GM21717 (cell line): Measurements from ENCODE around the gene KIF4A.
A peak's percentile ranks its signal among the peaks of the same experiment; 100 is the strongest.
"Not testable (repeated sequence)": the region's sequence is repeated elsewhere in the genome, so short reads cannot be mapped to it uniquely, and the experiment has no call there.

Source experiments
- ATAC-seq: cut with Tn5 transposase; IDR thresholded peaks from one replicate; pipeline ENCODE4 v1.9.1; 2021; ENCODE audit warnings: mild to moderate bottlenecking, moderate library complexity; ENCODE audit not compliant: unreplicated experiment

KIF4A gene, protein sequence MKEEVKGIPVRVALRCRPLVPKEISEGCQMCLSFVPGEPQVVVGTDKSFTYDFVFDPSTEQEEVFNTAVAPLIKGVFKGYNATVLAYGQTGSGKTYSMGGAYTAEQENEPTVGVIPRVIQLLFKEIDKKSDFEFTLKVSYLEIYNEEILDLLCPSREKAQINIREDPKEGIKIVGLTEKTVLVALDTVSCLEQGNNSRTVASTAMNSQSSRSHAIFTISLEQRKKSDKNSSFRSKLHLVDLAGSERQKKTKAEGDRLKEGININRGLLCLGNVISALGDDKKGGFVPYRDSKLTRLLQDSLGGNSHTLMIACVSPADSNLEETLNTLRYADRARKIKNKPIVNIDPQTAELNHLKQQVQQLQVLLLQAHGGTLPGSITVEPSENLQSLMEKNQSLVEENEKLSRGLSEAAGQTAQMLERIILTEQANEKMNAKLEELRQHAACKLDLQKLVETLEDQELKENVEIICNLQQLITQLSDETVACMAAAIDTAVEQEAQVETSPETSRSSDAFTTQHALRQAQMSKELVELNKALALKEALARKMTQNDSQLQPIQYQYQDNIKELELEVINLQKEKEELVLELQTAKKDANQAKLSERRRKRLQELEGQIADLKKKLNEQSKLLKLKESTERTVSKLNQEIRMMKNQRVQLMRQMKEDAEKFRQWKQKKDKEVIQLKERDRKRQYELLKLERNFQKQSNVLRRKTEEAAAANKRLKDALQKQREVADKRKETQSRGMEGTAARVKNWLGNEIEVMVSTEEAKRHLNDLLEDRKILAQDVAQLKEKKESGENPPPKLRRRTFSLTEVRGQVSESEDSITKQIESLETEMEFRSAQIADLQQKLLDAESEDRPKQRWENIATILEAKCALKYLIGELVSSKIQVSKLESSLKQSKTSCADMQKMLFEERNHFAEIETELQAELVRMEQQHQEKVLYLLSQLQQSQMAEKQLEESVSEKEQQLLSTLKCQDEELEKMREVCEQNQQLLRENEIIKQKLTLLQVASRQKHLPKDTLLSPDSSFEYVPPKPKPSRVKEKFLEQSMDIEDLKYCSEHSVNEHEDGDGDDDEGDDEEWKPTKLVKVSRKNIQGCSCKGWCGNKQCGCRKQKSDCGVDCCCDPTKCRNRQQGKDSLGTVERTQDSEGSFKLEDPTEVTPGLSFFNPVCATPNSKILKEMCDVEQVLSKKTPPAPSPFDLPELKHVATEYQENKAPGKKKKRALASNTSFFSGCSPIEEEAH

DNA sequence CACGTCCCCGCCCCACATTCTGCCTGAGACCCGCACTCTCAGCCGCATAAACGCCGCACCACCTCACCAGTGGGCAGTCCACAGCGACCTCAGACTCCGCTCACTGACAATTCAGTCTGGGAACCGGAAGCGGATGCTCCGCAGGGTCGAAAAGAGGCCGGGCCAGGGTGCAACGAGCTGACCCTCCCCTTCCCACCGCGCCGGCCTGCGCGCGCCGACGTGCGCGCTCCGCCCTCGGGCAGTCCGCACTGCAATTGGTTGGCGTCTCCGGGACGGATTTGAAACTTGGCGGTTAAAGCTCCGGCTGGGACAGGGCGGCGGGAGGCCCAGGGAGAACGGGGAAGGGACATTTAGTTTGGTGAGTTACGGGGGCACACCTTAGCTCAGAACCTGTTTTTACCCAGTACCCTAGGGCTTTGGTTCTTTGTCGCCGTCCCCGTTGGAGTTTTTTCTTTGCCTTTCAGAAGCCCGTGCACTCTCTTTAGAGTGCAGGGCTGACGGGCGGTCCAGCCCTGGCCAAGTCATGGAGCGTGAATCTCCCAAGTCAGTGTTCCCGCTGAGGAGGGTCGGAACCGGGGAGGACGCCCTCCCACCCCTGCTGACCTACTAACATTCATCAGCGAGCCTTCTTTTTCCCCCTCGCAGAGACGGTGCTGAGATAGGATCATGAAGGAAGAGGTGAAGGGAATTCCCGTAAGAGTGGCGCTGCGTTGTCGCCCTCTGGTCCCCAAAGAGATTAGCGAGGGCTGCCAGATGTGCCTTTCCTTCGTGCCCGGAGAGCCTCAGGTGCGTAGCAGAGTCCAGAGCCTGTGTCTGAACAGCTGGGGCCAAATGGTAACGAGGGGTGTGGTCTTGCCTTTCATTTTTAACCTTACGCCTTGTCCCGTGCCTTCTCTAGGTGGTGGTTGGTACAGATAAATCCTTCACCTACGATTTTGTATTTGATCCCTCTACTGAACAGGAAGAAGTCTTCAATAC lies at the start of gene KIF4A, which contains the start of gene PDZD11:
Gene KIF4A (plus strand): TSS at position 312 of the 978 bp plus-strand sequence. CDS start 355 bp downstream, at position 667.
Gene PDZD11 (minus strand): TSS at position 135 of the 978 bp plus-strand sequence. CDS start 586 bp downstream, outside the sequence.
- peak; percentile 98 for ATAC-seq

DNA sequence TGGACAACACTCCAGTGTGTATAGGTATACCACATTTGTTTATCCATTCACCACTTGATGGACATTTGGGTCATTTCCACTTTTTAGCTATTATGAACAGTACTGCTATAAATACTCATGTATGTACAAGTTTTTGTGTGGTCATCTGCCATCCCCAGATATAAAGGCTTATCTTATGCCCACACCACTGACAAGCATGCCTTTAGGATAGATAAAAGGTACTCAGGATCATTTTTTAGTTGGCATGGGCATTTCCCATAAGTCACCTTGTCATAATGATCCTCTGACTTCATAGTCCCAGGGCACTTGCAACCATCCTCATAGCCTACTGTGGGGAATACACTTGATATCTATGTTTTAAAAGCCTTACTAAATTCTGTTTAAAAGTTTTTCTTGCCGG lies 49.2 kb upstream of the KIF4A start:
- no peak for ATAC-seq

DNA sequence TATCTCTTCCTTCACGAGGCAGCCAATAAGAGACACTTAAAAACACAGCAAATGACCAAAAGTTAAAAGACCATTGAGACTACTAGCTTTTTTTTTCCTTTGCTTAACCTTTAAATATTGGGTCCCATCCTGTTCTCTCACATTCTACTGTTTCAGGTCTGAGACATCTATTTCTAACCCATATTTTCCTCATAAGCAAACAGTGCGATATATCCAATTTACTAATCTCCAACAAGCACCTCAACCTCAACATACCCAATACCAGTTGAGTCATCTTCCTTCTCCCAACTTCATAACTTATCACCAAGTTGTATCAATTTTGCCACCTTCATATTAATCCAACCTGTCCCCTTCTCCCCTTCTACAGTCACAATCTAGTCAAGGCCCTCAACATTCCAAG lies 48.4 kb upstream of the KIF4A start:
- ATAC-seq, result no peak

DNA sequence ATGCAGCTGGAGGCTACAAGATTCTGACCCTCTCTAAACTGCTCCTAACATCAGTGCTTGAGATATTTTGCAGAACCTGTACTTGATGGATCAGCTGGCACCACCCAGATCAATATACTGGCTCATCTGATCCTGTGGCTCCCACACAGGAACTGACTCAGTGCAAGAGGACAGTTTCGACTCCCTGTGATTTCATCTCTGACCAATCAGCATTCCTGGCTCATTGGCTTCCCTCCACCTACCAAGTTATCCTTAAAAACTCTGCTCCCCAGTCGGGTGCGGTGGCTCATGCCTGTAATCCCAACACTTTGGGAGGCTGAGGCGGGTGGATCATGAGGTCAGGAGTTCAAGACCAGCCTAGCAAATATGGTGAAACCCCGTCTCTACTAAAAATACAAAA lies 46.3 kb upstream of the KIF4A start:
- ATAC-seq, result not testable (repeated sequence)

DNA sequence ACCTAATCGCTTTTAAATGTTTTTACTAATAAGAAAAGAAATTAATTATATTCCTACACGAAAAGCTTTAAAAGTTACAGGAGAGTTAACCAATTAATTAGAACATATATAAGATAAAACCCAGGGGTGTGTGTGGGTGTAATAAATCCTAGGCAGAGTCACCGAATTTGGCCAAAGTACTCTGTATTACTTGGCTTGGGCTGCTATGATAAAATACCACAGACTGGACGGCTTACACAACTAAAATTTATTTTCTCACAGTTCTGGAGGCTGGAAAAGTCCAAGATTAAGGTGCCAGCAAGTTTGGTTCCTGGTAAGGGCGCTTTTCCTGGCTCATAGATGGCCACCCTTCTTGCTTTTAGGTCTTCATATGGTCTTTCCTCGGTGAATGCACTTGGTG lies 45.0 kb upstream of the KIF4A start:
- no peak for ATAC-seq

DNA sequence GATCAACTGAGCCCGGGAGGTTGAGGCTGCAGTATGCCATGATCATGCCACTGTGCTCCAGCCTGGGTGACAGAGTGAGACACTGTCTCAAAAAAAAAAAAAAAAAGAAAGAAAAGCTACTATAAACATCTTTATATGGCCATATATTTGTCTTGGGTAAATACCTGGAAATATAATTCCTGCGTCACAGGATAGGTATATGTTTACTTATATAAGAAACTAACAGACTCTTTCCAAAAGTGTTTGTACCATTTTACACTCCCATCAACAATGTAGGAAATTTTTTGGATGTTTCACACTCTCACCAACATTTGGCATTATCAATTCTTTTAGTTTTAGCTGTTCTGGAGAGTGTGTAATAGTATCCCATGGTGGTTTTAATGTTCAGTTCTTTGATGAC lies 42.7 kb upstream of the KIF4A start:
- ATAC-seq, result no peak

DNA sequence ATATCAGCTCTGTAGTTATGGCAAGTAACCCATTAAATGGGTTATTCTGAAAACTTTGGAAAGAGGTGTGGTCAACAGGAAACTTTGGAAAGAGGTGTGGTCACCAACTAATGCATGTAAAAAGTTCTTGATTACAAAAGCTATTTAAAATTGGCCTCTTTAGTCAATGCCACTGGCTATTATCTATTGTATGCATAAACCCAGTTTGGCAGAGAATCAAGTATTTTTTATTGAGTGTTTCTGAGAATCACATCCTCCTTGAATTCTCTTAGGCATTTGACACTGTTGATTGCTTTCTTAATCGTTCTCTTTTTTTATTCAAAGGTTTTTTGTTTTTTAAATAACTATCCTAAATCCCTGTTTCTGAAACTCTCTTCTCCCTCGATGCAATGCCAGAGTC lies 37.4 kb upstream of the KIF4A start:
- no peak for ATAC-seq

DNA sequence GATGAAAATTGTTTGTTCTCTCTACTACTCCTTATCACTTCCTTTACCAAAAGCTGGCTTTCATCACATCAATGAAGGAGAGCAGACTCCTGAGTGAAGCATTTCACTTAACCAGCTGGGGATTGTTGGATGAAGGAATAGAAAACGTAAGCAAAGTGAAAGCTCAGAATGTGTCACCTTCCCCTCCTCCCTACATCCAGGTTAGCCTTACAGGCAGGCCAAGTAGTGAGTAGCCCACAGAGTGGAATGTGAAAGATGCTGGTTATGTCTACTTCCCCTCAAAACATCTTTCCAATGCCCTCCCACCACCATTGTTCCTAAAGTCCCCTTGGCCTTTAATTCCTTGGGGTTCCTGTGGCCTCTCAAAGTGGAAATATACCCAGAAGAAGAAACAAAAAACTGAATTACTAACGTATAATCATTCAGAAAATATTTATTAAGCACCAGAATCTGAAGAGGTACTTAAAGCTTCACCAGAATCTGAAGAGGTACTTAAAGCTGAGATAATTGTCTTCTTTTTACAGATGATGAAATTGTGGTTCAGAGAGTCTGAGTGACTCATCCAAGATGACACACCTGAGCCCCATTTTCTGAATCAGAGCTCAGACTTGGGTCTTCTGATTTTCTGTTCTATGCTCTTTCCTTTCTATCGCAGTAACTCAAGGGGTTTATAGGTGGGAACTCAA lies 36.4 kb upstream of the KIF4A start:
- ATAC-seq, result no peak

DNA sequence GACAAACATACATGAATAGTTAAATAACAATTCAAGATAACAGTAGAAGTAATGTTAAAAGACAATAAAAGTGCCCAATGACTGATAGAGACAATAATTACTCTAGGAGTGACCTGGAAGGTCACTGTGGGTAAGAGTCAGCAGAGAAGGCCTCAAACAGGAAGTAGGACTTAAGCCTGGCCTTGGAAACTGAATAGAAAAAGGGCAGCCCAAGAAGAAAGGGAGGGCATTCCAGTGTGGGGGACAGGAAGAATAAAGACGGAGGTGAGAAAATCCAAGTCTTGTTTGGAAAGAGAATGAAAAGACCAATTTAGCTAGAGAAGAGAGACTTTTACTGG lies 35.9 kb upstream of the KIF4A start:
- ATAC-seq, result no peak

DNA sequence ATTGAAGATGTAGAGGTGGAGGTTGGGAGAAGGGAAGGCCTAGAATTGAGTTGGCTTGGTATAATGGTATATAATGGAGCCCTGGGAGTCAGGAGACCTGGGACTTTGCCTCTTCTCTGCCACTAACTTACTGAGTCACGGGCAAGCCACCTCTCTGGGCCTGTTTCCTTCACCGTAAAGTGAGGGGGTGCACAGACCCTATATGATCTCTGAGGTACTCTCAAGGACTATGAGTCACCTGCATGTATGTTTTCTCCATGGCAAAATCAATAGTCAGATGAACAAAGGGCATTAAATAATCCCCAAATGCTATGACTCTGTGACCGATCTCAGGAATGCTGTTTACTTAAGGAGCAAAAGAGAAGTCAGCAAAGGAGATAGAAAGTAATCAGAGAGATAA lies 35.0 kb upstream of the KIF4A start:
- no peak for ATAC-seq

DNA sequence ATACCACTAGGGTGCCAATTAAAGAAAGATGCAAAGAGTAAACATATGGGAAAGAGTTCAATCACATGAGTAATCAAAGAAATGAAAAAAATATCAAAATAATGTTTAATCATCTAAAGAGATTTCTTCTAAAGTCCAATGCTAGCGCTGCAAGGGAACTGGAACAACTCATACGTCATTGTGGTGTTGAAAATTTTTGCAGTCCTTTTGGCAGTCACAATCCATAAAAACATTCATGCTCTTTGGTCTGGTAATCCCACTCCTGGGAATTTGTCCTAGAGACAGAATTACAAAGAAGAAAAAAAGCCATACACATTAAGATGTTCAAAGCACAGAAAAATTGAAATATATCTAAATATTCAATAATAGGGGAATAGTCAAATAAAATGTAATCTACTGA lies 34.5 kb upstream of the KIF4A start:
- ATAC-seq, result no peak

DNA sequence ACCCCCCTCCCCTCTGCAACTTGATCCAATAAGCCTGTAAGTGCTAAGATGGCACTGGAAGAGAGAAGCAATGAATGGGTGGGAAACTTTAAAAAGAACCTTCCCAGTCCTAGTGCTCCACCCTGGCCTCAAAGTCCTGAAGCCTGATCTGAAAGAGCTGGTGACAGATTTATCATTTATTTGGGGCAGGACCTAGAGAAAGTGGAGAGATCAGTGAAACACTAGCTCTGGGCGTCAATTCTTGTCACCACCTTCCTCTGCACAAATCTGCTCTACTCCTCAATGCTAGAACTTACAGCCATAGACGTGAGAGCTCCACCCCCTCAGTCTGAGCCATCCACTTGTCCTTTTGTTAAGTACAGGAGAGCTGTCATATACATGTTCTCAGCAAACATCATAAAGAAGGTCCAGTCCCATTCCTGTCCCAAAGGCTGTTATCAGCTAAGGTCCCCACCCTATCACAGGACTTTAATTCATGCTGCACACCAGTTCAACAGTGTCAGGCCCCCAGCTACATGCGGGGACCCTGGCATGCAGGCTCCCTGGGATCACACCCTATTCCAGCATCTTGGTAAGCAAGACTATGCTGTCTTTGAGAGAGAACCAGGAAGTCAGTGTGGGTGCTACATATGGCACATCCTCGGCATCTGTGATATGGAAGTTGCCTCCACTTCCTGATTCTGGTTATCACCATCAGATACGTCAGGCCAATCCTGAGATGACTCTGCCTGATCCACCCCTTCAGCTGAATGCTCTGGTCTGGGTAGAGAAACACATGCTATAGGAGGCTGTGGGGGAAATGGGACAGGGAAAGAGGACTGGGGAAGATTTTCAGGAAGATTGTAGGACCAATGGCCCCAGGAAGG lies 32.2 kb upstream of the KIF4A start:
- no peak for ATAC-seq

DNA sequence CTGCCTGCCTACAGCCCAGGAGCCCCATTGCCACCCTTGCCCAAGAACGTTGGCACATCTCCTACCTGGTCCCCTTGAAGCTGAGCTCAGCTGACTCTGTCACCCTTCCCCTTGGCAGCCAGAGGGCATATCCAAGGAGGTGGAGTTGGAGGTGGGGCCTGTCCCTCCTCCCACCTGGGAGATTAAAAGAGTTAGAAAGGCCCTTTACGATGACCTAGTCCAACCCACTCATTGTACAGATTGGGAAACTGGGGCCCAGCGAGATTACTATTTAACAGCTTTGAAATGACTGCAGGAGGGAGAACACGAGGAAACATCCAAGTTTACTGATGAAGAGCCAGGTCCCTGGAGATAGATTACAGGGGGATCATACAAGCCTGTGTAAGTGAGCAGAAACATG lies 29.8 kb upstream of the KIF4A start, which contains the start of gene P2RY4:
Gene P2RY4 (minus strand): TSS at position 101 of the 400 bp plus-strand sequence. CDS start 580 bp downstream, outside the sequence.
- ATAC-seq, result no peak

DNA sequence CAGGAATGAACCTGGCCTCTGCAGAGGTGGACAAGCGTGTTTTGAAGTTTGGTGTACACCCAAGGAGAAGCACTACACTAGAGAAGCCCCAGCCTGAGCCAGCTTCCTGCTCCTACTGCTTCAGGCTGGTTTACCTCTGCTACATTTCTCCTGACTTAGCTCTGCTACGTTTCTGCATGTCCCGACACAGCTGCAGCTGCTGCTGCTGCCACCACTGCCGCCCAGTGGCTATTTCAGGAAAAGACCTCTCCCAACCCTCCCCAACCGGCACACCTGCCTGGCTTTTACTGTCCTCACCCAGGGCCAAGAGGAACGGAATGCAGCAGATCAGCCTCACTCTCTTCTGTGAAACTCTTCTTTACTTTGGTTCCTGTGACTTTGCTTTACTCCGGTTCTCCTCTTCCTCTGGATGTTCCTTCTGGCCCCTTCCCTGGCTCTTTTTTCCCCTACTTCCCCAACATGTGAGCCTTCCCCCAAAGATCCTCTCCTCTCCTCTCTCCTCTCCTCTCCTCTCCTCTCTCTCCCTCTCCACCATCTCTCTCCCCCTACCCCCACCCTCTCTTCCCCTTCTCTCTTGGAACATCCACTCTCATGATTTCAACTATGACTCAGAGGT lies 26.8 kb upstream of the KIF4A start:
- peak; percentile 66 for ATAC-seq

DNA sequence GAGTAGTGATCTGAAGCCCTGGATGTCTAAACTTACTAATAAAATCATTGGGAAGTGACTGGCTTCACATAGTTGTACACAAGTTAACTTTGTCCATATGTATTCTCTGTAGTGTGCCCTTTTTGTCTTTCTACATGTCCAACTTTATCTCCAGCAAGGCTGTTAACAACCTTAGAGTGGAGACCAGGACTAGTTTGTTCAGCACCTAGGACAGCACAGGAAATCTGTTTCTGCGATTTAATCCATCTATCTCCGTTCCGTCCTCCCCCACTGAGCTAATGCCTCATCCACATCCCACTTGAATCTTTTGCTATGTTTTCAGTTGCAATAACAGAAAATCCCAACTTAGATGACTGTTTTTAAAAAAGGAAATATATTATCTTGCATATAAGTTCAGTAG lies 25.1 kb upstream of the KIF4A start:
- ATAC-seq, result no peak

DNA sequence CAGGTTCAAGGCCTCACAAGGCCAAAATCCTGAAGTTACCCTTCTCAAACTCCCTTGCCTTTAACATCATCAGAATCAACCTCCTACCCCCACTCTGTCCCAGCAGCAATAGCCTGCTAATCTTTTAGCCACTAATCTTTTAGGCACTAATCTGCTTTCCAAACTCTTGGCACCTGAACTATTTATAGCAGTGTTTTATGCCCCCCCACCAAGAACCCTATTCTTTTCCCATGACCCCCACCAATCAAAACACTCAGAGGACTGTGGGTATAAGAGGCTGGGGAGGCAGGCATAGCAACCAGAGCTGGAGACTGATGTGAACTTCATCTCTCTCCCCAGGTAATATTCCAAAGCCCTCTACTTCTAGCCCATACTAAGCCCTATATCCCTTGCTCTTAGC lies 21.9 kb upstream of the KIF4A start, which contains the start of gene ARR3:
Gene ARR3 (plus strand): TSS at position 301 of the 400 bp plus-strand sequence. CDS start 1,052 bp downstream, outside the sequence.
- ATAC-seq, result no peak

DNA sequence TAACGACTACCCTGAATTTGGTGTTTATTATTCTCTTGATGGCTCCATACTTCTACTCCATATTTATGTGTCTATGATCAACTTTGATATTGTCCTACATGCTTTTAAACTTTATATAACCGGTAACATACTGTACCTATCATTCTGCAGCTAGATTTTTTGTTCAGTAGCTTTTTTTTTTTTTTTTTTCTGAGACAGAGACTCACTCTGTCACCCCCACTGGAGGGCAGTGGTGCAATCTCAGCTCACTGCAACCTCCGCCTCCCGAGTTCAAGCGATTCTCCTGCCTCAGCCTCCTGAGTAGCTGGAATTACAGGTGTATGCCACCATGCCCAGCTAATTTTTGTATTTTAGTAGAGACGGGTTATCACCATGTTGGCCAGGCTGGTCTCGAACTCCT lies 15.9 kb upstream of the KIF4A start:
- not testable (repeated sequence) for ATAC-seq

DNA sequence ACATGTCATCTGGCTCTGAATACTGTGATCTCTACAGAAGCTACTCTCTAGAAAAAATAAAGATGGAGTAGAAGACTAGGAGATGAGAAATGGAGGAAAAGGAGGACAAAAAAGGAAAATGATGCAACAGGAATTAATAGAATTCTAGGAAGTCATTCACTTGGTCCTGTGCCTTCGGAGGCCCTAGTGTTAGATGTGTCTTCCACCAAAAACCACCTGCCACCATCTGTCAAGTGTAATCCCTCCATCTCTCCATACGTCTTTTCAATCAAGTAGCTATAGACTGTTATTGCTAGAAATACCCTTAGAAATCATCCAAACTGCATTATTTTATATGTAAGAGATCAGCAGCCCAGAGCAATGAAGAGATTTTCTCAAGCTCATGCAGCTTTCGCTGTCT lies 10.8 kb upstream of the KIF4A start:
- ATAC-seq, result no peak
